Subcutaneous abdominal adipose tissue (tissue), 5 donors: ENCODE results near the gene COPS9.

Source experiments
- H3K27ac ChIP-seq: one replicate; pipeline ENCODE4 v1.7.0; 2013; ENCODE audit warnings: low read depth, mild to moderate bottlenecking, inconsistent platforms, low read length, moderate library complexity
- H3K27me3 ChIP-seq, 5 donors: one replicate each; pipeline ENCODE4 v1.7.0; 2013; ENCODE audit warnings: low read length in 5 of 5, inconsistent platforms in 1 of 5; ENCODE audit not compliant: control insufficient read depth in 5 of 5, insufficient read depth in 4 of 5
- H3K36me3 ChIP-seq, 5 donors: one replicate each; pipeline ENCODE4 v1.7.0; 2013; ENCODE audit warnings: low read length in 5 of 5; ENCODE audit not compliant: control insufficient read depth in 5 of 5, insufficient read depth in 5 of 5
- H3K4me1 ChIP-seq, 5 donors: one replicate each; pipeline ENCODE4 v1.7.0; 2013; ENCODE audit warnings: low read length in 5 of 5, mild to moderate bottlenecking in 3 of 5, moderate library complexity in 1 of 5; ENCODE audit not compliant: control insufficient read depth in 5 of 5, insufficient read depth in 5 of 5
- H3K4me3 ChIP-seq, 5 donors: one replicate each; pipeline ENCODE4 v1.7.0; 2013; ENCODE audit warnings: low read length in 5 of 5, low read depth in 1 of 5
- H3K9ac ChIP-seq, 5 donors: one replicate each; pipeline ENCODE4 v1.7.0; 2013; ENCODE audit warnings: low read length in 5 of 5, mild to moderate bottlenecking in 4 of 5, moderate library complexity in 3 of 5
- H3K9me3 ChIP-seq, 5 donors: one replicate each; pipeline ENCODE4 v1.7.0; 2013; ENCODE audit warnings: low read length in 5 of 5; ENCODE audit not compliant: control insufficient read depth in 5 of 5
- donor health status: healthy.
- donor health status: healthy.
- donor health status: healthy.
- donor health status: healthy.
- donor health status: healthy.

COPS9 gene

DNA sequence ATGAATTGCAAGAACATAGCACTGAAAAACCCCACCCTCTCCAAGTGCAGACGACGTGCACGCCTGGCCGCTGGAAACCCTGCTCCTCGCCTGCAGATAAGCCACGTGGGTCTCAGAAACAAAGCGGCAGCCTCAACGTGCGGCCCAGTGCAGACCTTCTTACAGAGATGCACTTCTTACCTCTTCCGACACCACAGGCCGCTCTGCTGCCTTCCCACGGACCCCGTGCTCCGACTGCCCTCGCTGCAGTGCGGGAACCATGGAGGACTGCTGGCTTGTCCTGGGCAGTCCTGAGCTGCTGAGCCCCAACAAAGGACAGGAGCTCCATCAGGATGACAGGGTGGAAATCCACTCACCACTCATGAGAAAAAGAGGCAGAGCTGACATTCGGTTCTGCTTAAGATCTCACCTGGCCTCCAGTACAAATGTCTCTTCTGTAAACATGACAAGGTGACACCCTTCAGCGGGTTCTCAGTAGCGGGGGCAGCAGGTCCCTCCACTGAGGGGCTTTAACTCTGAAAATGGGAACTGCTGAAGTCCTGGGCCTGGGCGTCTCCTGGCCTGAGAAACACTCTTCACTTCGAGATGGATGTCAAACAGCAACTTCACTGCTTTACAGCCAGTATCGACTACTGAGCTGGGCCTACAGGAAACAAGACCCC lies 6.2 kb downstream of the COPS9 start:
- Histone ChIP-seq H3K4me3 (no peak overlapping the region), H3K27ac (no peak overlapping the region), H3K9me3 (no peaks in the 10 kb centered on the region), H3K4me1 (peaks cover 0 to 8% (median 6%) of the 10 kb centered on the region in 5 donors), H3K27me3 (no peaks in the 10 kb centered on the region), H3K9ac (no peak overlapping the region), H3K36me3 (peaks cover 0 to 80% (median 75%) of the 10 kb centered on the region in 5 donors)

DNA sequence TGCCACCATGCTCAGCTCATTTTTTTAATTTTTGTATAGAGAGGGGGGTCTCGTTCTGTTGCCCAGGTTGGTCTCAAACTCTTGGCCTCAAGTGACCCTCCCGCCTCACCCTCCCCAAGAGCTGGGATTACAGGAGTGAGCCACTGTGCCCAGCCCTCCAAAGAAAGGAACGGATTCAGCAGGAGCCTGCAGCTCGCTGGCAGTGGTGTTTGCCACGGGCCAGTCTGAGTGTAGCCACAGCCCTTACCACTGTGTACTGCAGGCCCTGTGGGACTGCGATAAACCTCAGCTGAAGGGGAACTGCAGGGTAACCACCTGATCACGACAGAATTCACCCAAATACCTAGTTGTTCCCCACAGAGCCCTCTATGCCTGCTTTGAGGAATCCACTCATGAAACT lies 6.8 kb downstream of the COPS9 start:
- Histone ChIP-seq H3K27me3 (no peaks in the 10 kb centered on the region), H3K27ac (no peak overlapping the region), H3K36me3 (peaks cover 0 to 80% (median 75%) of the 10 kb centered on the region in 5 donors)

DNA sequence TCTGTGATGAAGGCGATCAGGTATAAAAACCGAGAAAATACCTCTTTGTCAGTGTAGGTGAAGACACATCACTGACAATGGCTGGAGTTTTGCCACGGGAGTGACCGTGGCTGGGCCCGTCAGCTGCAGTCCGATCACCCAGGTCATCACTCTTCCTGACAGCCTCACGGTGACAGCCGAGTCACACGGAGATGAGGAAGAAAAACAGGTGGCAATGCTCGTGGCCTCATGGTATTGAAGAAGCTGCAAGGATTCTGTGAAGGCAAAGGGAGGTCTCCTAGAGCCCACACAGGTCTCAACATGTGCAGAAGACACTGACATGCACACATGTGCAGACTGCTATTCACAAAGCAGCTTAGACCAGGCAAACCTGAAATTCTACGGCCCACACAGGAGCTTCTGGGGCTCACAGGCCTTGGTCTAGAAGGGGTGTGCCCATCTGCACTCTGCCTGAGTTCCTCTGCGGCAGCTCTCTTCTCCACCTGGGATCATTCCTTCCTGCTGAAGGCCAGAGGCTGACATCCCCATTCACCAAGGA lies 7.4 kb downstream of the COPS9 start:
- no peaks in the 10 kb centered on the region for H3K9me3 ChIP-seq
- H3K9ac ChIP-seq = no peak overlapping the region
- peaks cover 0 to 78% (median 75%) of the 10 kb centered on the region in 5 donors for H3K36me3 ChIP-seq
- H3K27ac ChIP-seq = no peak overlapping the region
- no peaks in the 10 kb centered on the region for H3K27me3 ChIP-seq
- H3K4me3 ChIP-seq = no peak overlapping the region
- H3K4me1 ChIP-seq = no peaks in the 10 kb centered on the region

More for the DNA sequence above, 6.8 kb downstream of the COPS9 start:
- no peak overlapping the region for H3K4me3 ChIP-seq
- no peaks in the 10 kb centered on the region for H3K9me3 ChIP-seq
- H3K9ac ChIP-seq = no peak overlapping the region
- peaks cover 0 to 3% (median under 1%) of the 10 kb centered on the region in 5 donors for H3K4me1 ChIP-seq

DNA sequence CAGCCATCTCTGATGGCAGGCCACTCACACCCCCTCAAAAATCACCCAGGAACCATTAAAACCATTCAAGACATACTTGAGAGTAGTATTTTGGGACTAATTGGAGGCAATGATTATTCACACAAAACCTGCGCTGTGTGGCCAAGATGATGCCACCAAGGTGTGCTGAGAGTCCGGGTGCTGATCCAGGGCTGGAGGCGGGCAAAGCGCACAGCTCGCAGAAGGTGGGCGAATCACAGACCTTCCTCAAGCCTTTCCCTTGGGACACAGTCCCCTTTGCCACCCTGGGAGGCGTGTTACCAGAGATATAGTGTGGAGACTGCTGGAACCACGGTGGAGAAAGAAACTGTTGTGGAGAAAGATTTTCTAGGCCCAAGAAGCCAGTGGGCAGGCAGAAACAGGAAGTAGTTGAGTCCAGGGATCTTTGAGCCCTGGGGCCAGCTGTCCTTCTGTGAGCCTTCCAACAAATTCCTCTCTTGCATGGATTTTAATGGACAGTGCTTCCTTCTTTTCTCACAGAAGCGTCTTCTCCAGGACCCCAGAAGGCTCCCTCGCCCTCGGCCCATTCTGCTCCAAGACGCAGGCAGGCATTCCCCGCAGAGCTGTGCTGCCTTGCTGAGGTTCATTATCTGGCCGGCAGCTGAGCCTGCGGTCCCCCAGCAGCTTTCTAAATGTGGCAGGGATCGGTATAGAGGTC lies 8.0 kb downstream of the COPS9 start:
- Histone ChIP-seq H3K4me3 (no peak overlapping the region), H3K9ac (no peak overlapping the region), H3K36me3 (peaks cover 0 to 72% (median 69%) of the 10 kb centered on the region in 5 donors), H3K9me3 (no peaks in the 10 kb centered on the region), H3K27me3 (no peaks in the 10 kb centered on the region), H3K27ac (no peak overlapping the region), H3K4me1 (no peaks in the 10 kb centered on the region)

DNA sequence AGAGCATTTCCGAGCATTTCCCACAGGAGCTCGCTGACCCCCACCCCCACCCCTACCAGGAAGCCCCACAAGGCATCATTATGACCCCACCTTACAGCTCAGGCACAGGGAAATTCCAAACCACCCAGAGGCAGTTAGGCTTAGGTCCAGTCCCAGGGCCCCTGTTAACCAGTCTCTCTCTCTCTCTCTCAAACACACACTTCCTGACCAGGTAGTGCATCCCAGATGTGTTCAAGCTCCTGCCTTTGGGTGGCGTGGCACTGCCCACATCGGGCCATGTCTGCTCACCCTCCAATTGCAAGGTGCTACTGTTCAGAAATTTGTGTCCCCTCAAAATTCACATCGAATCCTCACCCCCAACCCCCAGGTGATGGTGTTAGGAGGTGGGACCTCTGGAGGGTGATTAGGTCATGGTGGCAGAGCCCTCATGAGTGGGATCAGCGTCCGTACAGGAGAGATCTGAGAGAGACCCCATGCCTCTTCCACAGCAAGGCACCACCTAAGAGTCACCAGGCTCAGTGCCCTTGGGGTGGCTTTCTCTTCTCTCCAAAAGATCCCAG lies 8.8 kb downstream of the COPS9 start:
- no peak overlapping the region for H3K27ac ChIP-seq

DNA sequence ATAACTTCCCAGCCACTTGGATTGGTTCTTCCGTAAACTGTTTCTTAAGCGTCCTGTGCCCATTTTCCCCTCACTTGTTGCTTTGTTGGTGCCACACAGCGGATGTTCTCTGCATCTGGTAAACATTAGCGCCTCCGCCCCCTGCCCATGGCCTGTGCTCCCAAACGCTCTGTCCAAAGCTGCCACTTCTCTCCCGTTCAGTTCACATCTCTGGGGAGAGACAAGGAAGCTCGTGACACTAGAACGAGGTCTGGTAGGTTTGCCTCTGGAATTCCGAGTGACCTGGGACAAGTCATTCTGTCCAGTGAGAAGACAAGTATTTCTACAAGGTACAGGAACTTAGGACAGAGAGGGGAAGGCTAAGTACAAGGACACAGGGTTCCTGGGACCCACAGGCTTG lies 9.4 kb downstream of the COPS9 start:
- Histone ChIP-seq H3K9me3 (no peaks in the 10 kb centered on the region), H3K36me3 (peaks cover 0 to 58% (median 56%) of the 10 kb centered on the region in 5 donors), H3K27me3 (peaks cover 0 to under 1% (median 0%) of the 10 kb centered on the region in 5 donors), H3K4me3 (no peak overlapping the region), H3K9ac (no peak overlapping the region), H3K4me1 (no peaks in the 10 kb centered on the region), H3K27ac (no peak overlapping the region)

More for the DNA sequence above, 8.8 kb downstream of the COPS9 start:
- no peak overlapping the region for H3K9ac ChIP-seq
- no peaks in the 10 kb centered on the region for H3K4me1 ChIP-seq
- H3K9me3 ChIP-seq = no peaks in the 10 kb centered on the region
- H3K36me3 ChIP-seq = peaks cover 0 to 64% (median 61%) of the 10 kb centered on the region in 5 donors
- no peaks in the 10 kb centered on the region for H3K27me3 ChIP-seq
- H3K4me3 ChIP-seq = no peak overlapping the region

DNA sequence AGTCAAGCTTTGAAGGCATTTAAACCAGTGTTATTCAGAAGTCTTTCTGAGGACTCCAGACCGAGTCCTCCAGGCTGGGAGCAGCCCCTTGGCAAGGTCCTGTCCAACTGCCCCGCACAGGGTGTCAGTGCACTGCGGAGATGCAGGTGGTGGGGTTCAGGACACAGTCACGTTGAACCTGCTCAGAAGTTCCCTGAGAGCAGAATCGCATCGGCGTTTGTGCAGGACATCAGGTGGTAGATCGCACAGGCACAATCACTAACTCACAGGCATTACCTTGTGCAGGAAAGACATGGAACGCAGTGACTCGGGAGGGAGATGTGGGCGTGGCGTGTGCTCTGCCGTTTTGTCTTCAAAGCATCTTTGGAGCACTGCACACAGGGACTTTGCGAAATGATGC lies 10.4 kb downstream of the COPS9 start:
- H3K27me3 ChIP-seq = peaks cover 0 to 4% (median 0%) of the 10 kb centered on the region in 5 donors
- no peaks in the 10 kb centered on the region for H3K9me3 ChIP-seq
- H3K4me1 ChIP-seq = no peaks in the 10 kb centered on the region
- peaks cover 0 to 48% (median 46%) of the 10 kb centered on the region in 5 donors for H3K36me3 ChIP-seq
- H3K4me3 ChIP-seq = no peak overlapping the region
- H3K27ac ChIP-seq = no peak overlapping the region
- no peak overlapping the region for H3K9ac ChIP-seq

DNA sequence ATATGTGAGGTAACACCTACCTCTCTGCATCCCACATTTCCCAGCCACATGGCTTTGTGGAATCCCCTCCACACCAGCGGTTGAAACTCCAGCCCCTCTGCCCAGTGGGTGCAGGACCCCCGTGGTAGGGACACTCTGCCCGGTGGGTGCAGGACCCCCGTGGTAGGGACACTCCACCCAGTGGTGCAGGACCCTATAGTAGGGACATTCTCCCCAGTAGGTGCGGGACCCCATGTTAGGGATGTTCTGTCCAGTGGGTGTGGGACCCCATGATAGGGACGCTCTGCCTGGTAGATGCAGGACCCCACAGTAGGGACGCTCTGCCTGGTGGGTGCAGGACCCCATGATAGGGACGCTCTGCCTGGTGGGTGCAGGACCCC lies 11.5 kb downstream of the COPS9 start:
- peaks cover 0 to 4% (median 0%) of the 10 kb centered on the region in 5 donors for H3K27me3 ChIP-seq
- H3K9me3 ChIP-seq = no peaks in the 10 kb centered on the region
- H3K4me3 ChIP-seq = no peak overlapping the region
- no peak overlapping the region for H3K27ac ChIP-seq
- no peaks in the 10 kb centered on the region for H3K4me1 ChIP-seq
- no peak overlapping the region for H3K9ac ChIP-seq
- H3K36me3 ChIP-seq = peaks cover 0 to 37% (median 35%) of the 10 kb centered on the region in 5 donors

DNA sequence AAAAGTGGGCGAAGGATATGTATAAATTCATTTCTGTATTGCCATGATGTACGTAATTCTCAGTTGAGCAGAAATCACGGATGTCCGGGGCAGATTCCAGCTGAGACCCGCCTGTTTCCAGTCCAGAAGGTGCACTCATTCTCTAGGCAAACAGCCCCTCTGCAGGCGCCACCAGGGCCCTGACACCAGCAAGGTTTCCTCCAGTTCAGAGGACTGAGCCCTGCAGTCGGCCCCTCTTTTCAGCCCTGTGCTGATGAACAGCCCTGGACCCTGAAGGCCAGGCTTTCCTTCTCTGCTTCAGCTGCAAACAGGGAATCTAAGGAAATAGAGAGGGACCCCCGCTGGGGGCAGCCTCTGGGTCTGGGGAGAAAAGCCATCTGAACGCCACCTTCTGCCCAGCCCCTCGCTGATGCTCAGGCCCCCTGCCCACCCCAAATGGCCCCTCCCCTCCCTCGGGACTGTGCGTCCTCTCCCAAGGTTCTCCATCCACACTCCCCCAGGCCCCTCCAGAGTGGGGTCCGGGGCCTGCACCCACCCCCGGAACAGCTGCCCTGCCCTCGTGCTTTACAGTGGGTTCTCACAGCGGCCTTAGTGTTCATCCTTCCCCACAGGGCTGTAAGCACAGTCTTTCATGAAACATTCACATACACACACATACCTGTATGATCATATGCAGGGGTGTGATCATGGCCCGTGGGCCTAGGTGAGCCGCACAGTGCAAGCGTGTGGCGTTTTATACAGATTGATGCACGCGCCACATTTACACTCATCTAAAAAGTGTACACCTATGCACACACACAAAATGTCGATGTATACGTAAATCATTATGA lies 12.1 kb downstream of the COPS9 start:
- no peak overlapping the region for H3K27ac ChIP-seq
- H3K4me1 ChIP-seq = no peaks in the 10 kb centered on the region
- H3K27me3 ChIP-seq = peaks cover 0 to 4% (median 0%) of the 10 kb centered on the region in 5 donors
- no peak overlapping the region for H3K9ac ChIP-seq
- peaks cover 0 to 31% (median 29%) of the 10 kb centered on the region in 5 donors for H3K36me3 ChIP-seq
- no peak overlapping the region for H3K4me3 ChIP-seq
- peaks cover 0 to 2% (median 0%) of the 10 kb centered on the region in 5 donors for H3K9me3 ChIP-seq
